HL-60 (cell line): ENCODE data around the gene GMDS.

ENCODE experiments used
- CTCF ChIP-seq: IDR thresholded peaks from one replicate; pipeline ENCODE4 v1.5.1; 2011; ENCODE audit warnings: low read length, control low read depth, inconsistent platforms; ENCODE audit not compliant: insufficient read depth
- POLR2AphosphoS5 ChIP-seq: IDR thresholded peaks from 2 replicates; pipeline ENCODE4 v1.6.1; 2012; ENCODE audit warnings: low read depth
- TF ChIP-seq, protein P1 (sequence below): IDR thresholded peaks from 2 replicates; pipeline ENCODE4 v1.6.1; 2012; ENCODE audit warnings: low read depth; ENCODE audit not compliant: insufficient replicate concordance

- TF ChIP-seq CTCF (no peak), POLR2AphosphoS5 (no peak)
- TF ChIP-seq, protein P1, sequence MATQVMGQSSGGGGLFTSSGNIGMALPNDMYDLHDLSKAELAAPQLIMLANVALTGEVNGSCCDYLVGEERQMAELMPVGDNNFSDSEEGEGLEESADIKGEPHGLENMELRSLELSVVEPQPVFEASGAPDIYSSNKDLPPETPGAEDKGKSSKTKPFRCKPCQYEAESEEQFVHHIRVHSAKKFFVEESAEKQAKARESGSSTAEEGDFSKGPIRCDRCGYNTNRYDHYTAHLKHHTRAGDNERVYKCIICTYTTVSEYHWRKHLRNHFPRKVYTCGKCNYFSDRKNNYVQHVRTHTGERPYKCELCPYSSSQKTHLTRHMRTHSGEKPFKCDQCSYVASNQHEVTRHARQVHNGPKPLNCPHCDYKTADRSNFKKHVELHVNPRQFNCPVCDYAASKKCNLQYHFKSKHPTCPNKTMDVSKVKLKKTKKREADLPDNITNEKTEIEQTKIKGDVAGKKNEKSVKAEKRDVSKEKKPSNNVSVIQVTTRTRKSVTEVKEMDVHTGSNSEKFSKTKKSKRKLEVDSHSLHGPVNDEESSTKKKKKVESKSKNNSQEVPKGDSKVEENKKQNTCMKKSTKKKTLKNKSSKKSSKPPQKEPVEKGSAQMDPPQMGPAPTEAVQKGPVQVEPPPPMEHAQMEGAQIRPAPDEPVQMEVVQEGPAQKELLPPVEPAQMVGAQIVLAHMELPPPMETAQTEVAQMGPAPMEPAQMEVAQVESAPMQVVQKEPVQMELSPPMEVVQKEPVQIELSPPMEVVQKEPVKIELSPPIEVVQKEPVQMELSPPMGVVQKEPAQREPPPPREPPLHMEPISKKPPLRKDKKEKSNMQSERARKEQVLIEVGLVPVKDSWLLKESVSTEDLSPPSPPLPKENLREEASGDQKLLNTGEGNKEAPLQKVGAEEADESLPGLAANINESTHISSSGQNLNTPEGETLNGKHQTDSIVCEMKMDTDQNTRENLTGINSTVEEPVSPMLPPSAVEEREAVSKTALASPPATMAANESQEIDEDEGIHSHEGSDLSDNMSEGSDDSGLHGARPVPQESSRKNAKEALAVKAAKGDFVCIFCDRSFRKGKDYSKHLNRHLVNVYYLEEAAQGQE: no peak
Observed at GRCh38 chr6:1846611-1847010, 398.8 kb downstream of the GMDS start.
